T-helper 17 cell (primary cell): ENCODE measurements around the gene MUTYH. TPM values are rescaled to one million over a fixed set of nuclear protein-coding genes. Genes with fewer than 3 reads are reported as not detected.
A peak's percentile ranks its signal among the peaks of the same experiment; 100 is the strongest.

ENCODE experiments used
- ATAC-seq: fragments of 150-1000 bp; cut with Tn5 transposase; 2 replicates; pipeline ENCODE4 v1.10.0; 2021; ENCODE audit warnings: mild to moderate bottlenecking, moderate library complexity
- DNase-seq, 3 donors: peaks; one replicate each; pipeline versions ENCODE4 v3.0.0 to v3.0.0-alpha.2; 2020 to 2021
- H3K9me3 ChIP-seq: one replicate; pipeline ENCODE4 v1.7.0; 2013; ENCODE audit warnings: low read length, mild to moderate bottlenecking; ENCODE audit not compliant: control insufficient read depth, poor library complexity, severe bottlenecking
- H3K27ac Mint-ChIP-seq: one replicate; pipeline ENCODE4 v1.8.0; 2022; ENCODE audit warnings: mild to moderate bottlenecking, moderate library complexity, mixed read lengths
- H3K27me3 Mint-ChIP-seq: one replicate; pipeline ENCODE4 v1.8.0; 2022; ENCODE audit warnings: mixed read lengths
- H3K36me3 Mint-ChIP-seq: one replicate; pipeline ENCODE4 v1.8.0; 2022; ENCODE audit warnings: low read depth, mixed read lengths
- H3K4me1 Mint-ChIP-seq: one replicate; pipeline ENCODE4 v1.8.0; 2022; ENCODE audit warnings: mild to moderate bottlenecking, mixed read lengths
- H3K4me3 Mint-ChIP-seq: one replicate; pipeline ENCODE4 v1.8.0; 2022; ENCODE audit warnings: mild to moderate bottlenecking, moderate library complexity, mixed read lengths
- total RNA-seq, 4 donors: library from RNA in 2 of 4; stranded (reverse) in 2 of 4; gene quantifications; one replicate each; pipeline ENCODE4 v1.2.3 and lab custom pipeline; 2022 to 2026

The MUTYH gene
- total RNA-seq, 2 donors from 2014 or later, result 60.4 to 73.4 TPM

- H3K27ac Mint-ChIP-seq, result peak overlapping the region; percentile 90
- no peaks in the 10 kb centered on the region for H3K36me3 Mint-ChIP-seq
- ATAC-seq (no peak), DNase-seq (no peak)
- peak overlapping the region; percentile 91 for H3K4me3 Mint-ChIP-seq
- no peaks in the 10 kb centered on the region for H3K9me3 ChIP-seq
- H3K4me1 Mint-ChIP-seq, result peaks cover 3% of the 10 kb centered on the region
- H3K27me3 Mint-ChIP-seq, result no peaks in the 10 kb centered on the region
Measured at GRCh38 chr1:45325851-45326506, 14.3 kb downstream of the MUTYH start.

GRCh38 chr1:45322486-45323040 lies 17.7 kb downstream of the MUTYH start:
- Mint-ChIP-seq H3K36me3 (no peaks in the 10 kb centered on the region), H3K27ac (no peak overlapping the region), H3K27me3 (no peaks in the 10 kb centered on the region), H3K4me1 (peaks cover under 1% of the 10 kb centered on the region), H3K4me3 (no peak overlapping the region)
- no peaks in the 10 kb centered on the region for H3K9me3 ChIP-seq
- ATAC-seq, result no peak
- no peak for DNase-seq

GRCh38 chr1:45321444-45321843 lies 18.8 kb downstream of the MUTYH start:
- H3K36me3 Mint-ChIP-seq, result no peaks in the 10 kb centered on the region
- H3K9me3 ChIP-seq, result no peaks in the 10 kb centered on the region
- no peak overlapping the region for H3K27ac Mint-ChIP-seq
- no peaks in the 10 kb centered on the region for H3K4me1 Mint-ChIP-seq
- H3K27me3 Mint-ChIP-seq, result no peaks in the 10 kb centered on the region
- no peak overlapping the region for H3K4me3 Mint-ChIP-seq
- ATAC-seq, result no peak
- no peak for DNase-seq

GRCh38 chr1:45319761-45320160 lies 20.5 kb downstream of the MUTYH start:
- Mint-ChIP-seq H3K27ac (no peak overlapping the region), H3K36me3 (no peaks in the 10 kb centered on the region), H3K4me3 (no peak overlapping the region), H3K4me1 (no peaks in the 10 kb centered on the region), H3K27me3 (no peaks in the 10 kb centered on the region)
- DNase-seq (no peak), ATAC-seq (no peak)
- H3K9me3 ChIP-seq, result no peaks in the 10 kb centered on the region

GRCh38 chr1:45317166-45317565 lies 23.1 kb downstream of the MUTYH start:
- no peaks in the 10 kb centered on the region for H3K4me1 Mint-ChIP-seq
- no peaks in the 10 kb centered on the region for H3K27me3 Mint-ChIP-seq
- no peak for DNase-seq
- no peak overlapping the region for H3K27ac Mint-ChIP-seq
- no peaks in the 10 kb centered on the region for H3K9me3 ChIP-seq
- H3K4me3 Mint-ChIP-seq, result no peak overlapping the region
- no peak for ATAC-seq
- H3K36me3 Mint-ChIP-seq, result no peaks in the 10 kb centered on the region

- no peaks in the 10 kb centered on the region for H3K27me3 Mint-ChIP-seq
- H3K36me3 Mint-ChIP-seq, result no peaks in the 10 kb centered on the region
Measured at GRCh38 chr1:45314266-45314665, 26.0 kb downstream of the MUTYH start.

GRCh38 chr1:45306905-45307304 lies 33.3 kb downstream of the MUTYH start:
- H3K36me3 Mint-ChIP-seq, result peaks cover 2% of the 10 kb centered on the region
- no peak overlapping the region for H3K4me3 Mint-ChIP-seq
- no peaks in the 10 kb centered on the region for H3K9me3 ChIP-seq
- H3K4me1 Mint-ChIP-seq, result peaks cover 17% of the 10 kb centered on the region
- H3K27ac Mint-ChIP-seq, result no peak overlapping the region
- no peak for ATAC-seq
- no peak for DNase-seq
- no peaks in the 10 kb centered on the region for H3K27me3 Mint-ChIP-seq

More at GRCh38 chr1:45314266-45314665, 26.0 kb downstream of the MUTYH start:
- H3K9me3 ChIP-seq, result no peaks in the 10 kb centered on the region
- ATAC-seq (no peak), DNase-seq (no peak)
- Mint-ChIP-seq H3K4me1 (no peaks in the 10 kb centered on the region), H3K4me3 (no peak overlapping the region), H3K27ac (no peak overlapping the region)

GRCh38 chr1:45306319-45306718 lies 33.9 kb downstream of the MUTYH start:
- H3K9me3 ChIP-seq, result no peaks in the 10 kb centered on the region
- Mint-ChIP-seq H3K27me3 (no peaks in the 10 kb centered on the region), H3K27ac (peak overlapping the region; percentile 45), H3K4me3 (no peak overlapping the region), H3K4me1 (peaks cover 22% of the 10 kb centered on the region), H3K36me3 (peaks cover 2% of the 10 kb centered on the region)
- ATAC-seq (no peak), DNase-seq (no peak)

GRCh38 chr1:45305231-45305630 lies 35.0 kb downstream of the MUTYH start:
- peak overlapping the region; percentile 70 for H3K4me3 Mint-ChIP-seq
- H3K27me3 Mint-ChIP-seq, result no peaks in the 10 kb centered on the region
- peak overlapping the region; percentile 45 for H3K27ac Mint-ChIP-seq
- H3K9me3 ChIP-seq, result no peaks in the 10 kb centered on the region
- H3K4me1 Mint-ChIP-seq, result peaks cover 24% of the 10 kb centered on the region
- no peak for ATAC-seq
- peaks cover 2% of the 10 kb centered on the region for H3K36me3 Mint-ChIP-seq
- no peak for DNase-seq

GRCh38 chr1:45304311-45305081 lies 35.7 kb downstream of the MUTYH start:
- DNase-seq, result no peak
- Mint-ChIP-seq H3K36me3 (peaks cover 2% of the 10 kb centered on the region), H3K27ac (peak overlapping the region; percentile 87), H3K27me3 (no peaks in the 10 kb centered on the region), H3K4me3 (peak overlapping the region; percentile 90), H3K4me1 (peaks cover 24% of the 10 kb centered on the region)
- ATAC-seq, result no peak
- H3K9me3 ChIP-seq, result no peaks in the 10 kb centered on the region

- Mint-ChIP-seq H3K27ac (peak overlapping the region; percentile 87), H3K27me3 (no peaks in the 10 kb centered on the region), H3K36me3 (peaks cover 2% of the 10 kb centered on the region), H3K4me1 (peaks cover 24% of the 10 kb centered on the region), H3K4me3 (peak overlapping the region; percentile 90)
- ATAC-seq (peak; percentile 87), DNase-seq (peak; percentile 86 to 98 (median 96))
- no peaks in the 10 kb centered on the region for H3K9me3 ChIP-seq
Measured at GRCh38 chr1:45303520-45304310, 36.5 kb downstream of the MUTYH start.

- Mint-ChIP-seq H3K36me3 (peaks cover 2% of the 10 kb centered on the region), H3K4me3 (peak overlapping the region; percentile 69)
Measured at GRCh38 chr1:45302505-45303150, 37.6 kb downstream of the MUTYH start.

GRCh38 chr1:45300669-45300997 lies 39.6 kb downstream of the MUTYH start:
- no peaks in the 10 kb centered on the region for H3K27me3 Mint-ChIP-seq
- DNase-seq (no peak), ATAC-seq (no peak)
- no peaks in the 10 kb centered on the region for H3K36me3 Mint-ChIP-seq
- H3K4me3 Mint-ChIP-seq, result no peak overlapping the region
- no peaks in the 10 kb centered on the region for H3K9me3 ChIP-seq
- H3K27ac Mint-ChIP-seq, result peak overlapping the region; percentile 66
- peaks cover 21% of the 10 kb centered on the region for H3K4me1 Mint-ChIP-seq

More at GRCh38 chr1:45302505-45303150, 37.6 kb downstream of the MUTYH start:
- H3K4me1 Mint-ChIP-seq, result peaks cover 24% of the 10 kb centered on the region
- H3K9me3 ChIP-seq, result no peaks in the 10 kb centered on the region
- DNase-seq, result no peak
- no peak for ATAC-seq
- H3K27ac Mint-ChIP-seq, result peak overlapping the region; percentile 59
- H3K27me3 Mint-ChIP-seq, result no peaks in the 10 kb centered on the region
